GM23338 (cell line): ENCODE results near the gene ZNF438. TPM values are rescaled to one million over a fixed set of nuclear protein-coding genes. Genes with fewer than 3 reads are reported as not detected.

Experiments used
- ATAC-seq: fragments of 200-7000 bp; cut with Tn5 transposase; 3 replicates; pipeline ENCODE4 v1.9.1; 2020
- DNase-seq: peaks from one replicate; pipeline ENCODE4 v3.0.0-alpha.2; 2015; ENCODE audit warnings: low spot score
- H2AFZ ChIP-seq: fragments of 200-600 bp; sonication (generic); 2 replicates; pipeline ENCODE4 v1.8.0; 2016; ENCODE audit warnings: antibody characterized with exemption, mild to moderate bottlenecking, moderate library complexity
- H3F3A ChIP-seq: fragments of 200-600 bp; sonication (generic); replicated peaks from 2 replicates; pipeline ENCODE4 v1.8.0; 2017; ENCODE audit warnings: antibody characterized with exemption, mixed run types, low read depth
- H3K27ac ChIP-seq: fragments of 200-600 bp; sonication (generic); 2 replicates; pipeline ENCODE4 v1.6.1; 2016; ENCODE audit warnings: low read depth
- H3K27me3 ChIP-seq: fragments of 200-600 bp; sonication (generic); 2 replicates; pipeline ENCODE4 v1.8.0; 2016; ENCODE audit warnings: mild to moderate bottlenecking, mixed run types, moderate library complexity; ENCODE audit not compliant: insufficient read depth
- H3K36me3 ChIP-seq: fragments of 200-600 bp; sonication (generic); 2 replicates; pipeline ENCODE4 v1.8.0; 2016; ENCODE audit warnings: mild to moderate bottlenecking; ENCODE audit not compliant: insufficient read depth
- H3K4me1 ChIP-seq: fragments of 200-600 bp; sonication (generic); 2 replicates; pipeline ENCODE4 v1.8.0; 2016; ENCODE audit warnings: mild to moderate bottlenecking, moderate library complexity; ENCODE audit not compliant: insufficient read depth
- H3K4me2 ChIP-seq: fragments of 200-600 bp; sonication (generic); 2 replicates; pipeline ENCODE4 v1.7.1; 2017; ENCODE audit warnings: mixed run types
- H3K4me3 ChIP-seq: fragments of 200-600 bp; sonication (generic); 2 replicates; pipeline ENCODE4 v1.6.1; 2016; ENCODE audit warnings: mixed run types
- H3K79me2 ChIP-seq: fragments of 200-600 bp; sonication (generic); replicated peaks from 2 replicates; pipeline ENCODE4 v1.8.0; 2017; ENCODE audit warnings: mild to moderate bottlenecking; ENCODE audit not compliant: insufficient read depth
- H3K9me2 ChIP-seq: fragments of 200-600 bp; sonication (generic); 2 replicates; pipeline ENCODE4 v1.8.0; 2017; ENCODE audit not compliant: insufficient read depth
- H4K20me1 ChIP-seq: fragments of 200-600 bp; sonication (generic); replicated peaks from 2 replicates; pipeline ENCODE4 v1.8.0; 2017; ENCODE audit warnings: mild to moderate bottlenecking; ENCODE audit not compliant: insufficient read depth
- H3K27ac Mint-ChIP-seq: 2 replicates; pipeline ENCODE4 v1.8.0; 2020; ENCODE audit warnings: inconsistent platforms, mild to moderate bottlenecking, moderate library complexity, mixed read lengths
- H3K27me3 Mint-ChIP-seq: 3 replicates; pipeline ENCODE4 v1.8.0; 2022; ENCODE audit warnings: low read depth, mild to moderate bottlenecking, moderate library complexity, mixed read lengths, inconsistent platforms; ENCODE audit not compliant: insufficient read depth, poor library complexity
- H3K36me3 Mint-ChIP-seq: 3 replicates; pipeline ENCODE4 v1.8.0; 2021; ENCODE audit warnings: low read depth, mild to moderate bottlenecking, inconsistent platforms, moderate library complexity, mixed read lengths
- H3K4me1 Mint-ChIP-seq: 3 replicates; pipeline ENCODE4 v1.8.0; 2020; ENCODE audit warnings: mild to moderate bottlenecking, inconsistent platforms, mixed read lengths
- H3K4me3 Mint-ChIP-seq: 3 replicates; pipeline ENCODE4 v1.8.0; 2021; ENCODE audit warnings: moderate library complexity, mild to moderate bottlenecking, inconsistent platforms, mixed read lengths
- H3K9me3 Mint-ChIP-seq: 3 replicates; pipeline ENCODE4 v1.8.0; 2020; ENCODE audit warnings: moderate library complexity, mild to moderate bottlenecking, inconsistent platforms, mixed read lengths
- CREB1 ChIP-seq: fragments of 250-450 bp; sonication (Bioruptor Pico); IDR thresholded peaks from 2 replicates; pipeline ENCODE4 v1.5.0; 2020; ENCODE audit warnings: low read depth, mild to moderate bottlenecking, moderate library complexity
- CTCF ChIP-seq, 2 experiments: fragments of 200-600 bp in 1 of 2; sonication (generic) in 1 of 2; conservative IDR thresholded peaks; 2 replicates each; pipeline versions ENCODE4 v1.5.1 to v1.6.1; 2016 to 2017; ENCODE audit warnings: antibody characterized with exemption in 2 of 2, low read depth in 2 of 2, mild to moderate bottlenecking in 2 of 2, moderate library complexity in 1 of 2
- ETS1 ChIP-seq: IDR thresholded peaks from 2 replicates; pipeline ENCODE4 v1.6.1; 2016; ENCODE audit warnings: antibody characterized with exemption
- EZH2 ChIP-seq: fragments of 200-600 bp; sonication (generic); IDR thresholded peaks from one replicate; pipeline ENCODE4 v1.8.0; 2017; ENCODE audit warnings: antibody characterized with exemption, mild to moderate bottlenecking, low read depth; ENCODE audit not compliant: unreplicated experiment
- EZH2phosphoT487 ChIP-seq: fragments of 200-600 bp; sonication (generic); IDR thresholded peaks from one replicate; pipeline ENCODE4 v1.8.1; 2018; ENCODE audit warnings: antibody characterized with exemption; ENCODE audit not compliant: unreplicated experiment
- JUNB ChIP-seq: IDR thresholded peaks from one replicate; pipeline ENCODE4 v1.6.1; 2016; ENCODE audit warnings: antibody characterized with exemption; ENCODE audit not compliant: unreplicated experiment
- NANOG ChIP-seq: IDR thresholded peaks from 2 replicates; pipeline ENCODE4 v1.6.1; 2016; ENCODE audit warnings: antibody characterized with exemption, borderline replicate concordance
- POLR2AphosphoS5 ChIP-seq: IDR thresholded peaks from 2 replicates; pipeline ENCODE4 v1.6.1; 2016; ENCODE audit warnings: antibody characterized with exemption, low read depth
- REST ChIP-seq: IDR thresholded peaks from one replicate; pipeline ENCODE4 v1.6.1; 2018; ENCODE audit warnings: antibody characterized with exemption; ENCODE audit not compliant: unreplicated experiment
- STAT1 ChIP-seq: IDR thresholded peaks from one replicate; pipeline ENCODE4 v1.6.1; 2016; ENCODE audit warnings: antibody characterized with exemption; ENCODE audit not compliant: unreplicated experiment
- ZNF114 ChIP-seq: fragments of 250-450 bp; sonication (Bioruptor Pico); IDR thresholded peaks from 2 replicates; pipeline ENCODE4 v1.5.0; 2020; ENCODE audit warnings: mild to moderate bottlenecking, moderate library complexity
- ZNF331 ChIP-seq: fragments of 250-450 bp; sonication (Bioruptor Pico); IDR thresholded peaks from 2 replicates; pipeline ENCODE4 v1.5.0; 2020; ENCODE audit warnings: low read depth, mild to moderate bottlenecking, moderate library complexity
- ZNF462 ChIP-seq: fragments of 250-450 bp; sonication (Bioruptor Pico); IDR thresholded peaks from 2 replicates; pipeline ENCODE4 v1.5.0; 2020; ENCODE audit warnings: mild to moderate bottlenecking, moderate library complexity
- polyA plus RNA-seq: library from polyadenylated mRNA; unstranded; fragments of >200 nt; fragmentation: Nextera tagmentation; extraction: Ambion mirVana; gene quantifications from 2 replicates; pipeline ENCODE4 v1.2.1, GENCODE V29; 2016
- total RNA-seq: library from RNA; depleted of rRNA; stranded (reverse); fragments of >200 nt; shearing (Covaris generic); gene quantifications from 2 replicates; pipeline ENCODE4 v1.2.3, GENCODE V29; 2014

Gene ZNF438
- total and polyA plus RNA-seq, 2 experiments from 2014 or later, result 0.91 to 0.94 TPM

DNA sequence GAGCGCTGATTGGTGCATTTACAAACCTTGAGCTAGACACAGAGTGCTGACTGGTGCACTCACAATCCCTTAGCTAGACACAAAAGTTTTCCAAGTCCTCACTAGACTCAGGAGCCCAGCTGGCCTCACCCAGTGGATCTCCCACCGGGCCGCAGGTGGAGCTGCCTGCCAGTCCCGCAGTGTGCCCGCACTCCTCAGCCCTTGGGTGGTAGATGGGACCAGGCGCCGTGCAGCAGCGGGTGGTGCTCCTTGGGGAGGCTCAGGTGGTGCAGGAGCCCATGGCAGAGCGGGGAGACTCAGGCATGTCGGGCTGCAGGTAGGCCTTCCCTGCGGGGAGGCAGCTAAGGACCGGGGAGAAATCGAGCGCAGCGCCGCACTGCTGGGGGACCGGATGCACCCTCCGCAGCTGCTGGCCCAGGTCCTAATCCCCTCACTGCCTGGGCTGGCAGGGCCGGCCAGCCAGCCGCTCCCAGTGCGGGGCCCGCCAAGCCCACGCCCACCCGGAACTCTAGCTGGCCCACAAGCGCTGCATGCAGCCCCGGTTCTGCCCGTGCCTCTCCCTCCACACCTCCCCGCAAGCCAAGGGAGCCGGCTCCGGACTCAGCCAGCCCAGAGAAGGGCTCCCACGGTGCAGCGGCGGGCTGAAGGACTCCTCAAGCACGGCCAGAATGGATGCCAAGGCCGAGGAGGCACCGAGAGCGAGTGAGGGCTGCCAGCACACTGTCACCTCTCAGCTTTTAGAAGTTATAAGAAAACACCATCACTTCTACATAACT is 128.9 kb downstream of the ZNF438 start:
- no peak overlapping the region for H3K4me2 ChIP-seq
- no peak for ATAC-seq
- H3F3A ChIP-seq, result no peaks in the 10 kb centered on the region
- H3K27me3 ChIP-seq, result no peaks in the 10 kb centered on the region
- Mint-ChIP-seq H3K9me3 (peaks cover 41% of the 10 kb centered on the region), H3K4me1 (no peaks in the 10 kb centered on the region), H3K27me3 (no peaks in the 10 kb centered on the region), H3K36me3 (peaks cover 47% of the 10 kb centered on the region), H3K27ac (no peak overlapping the region), H3K4me3 (no peak overlapping the region)
- H3K4me1 ChIP-seq, result no peaks in the 10 kb centered on the region
- DNase-seq, result no peak
- H3K4me3 ChIP-seq, result no peak overlapping the region
- H3K27ac ChIP-seq, result no peak overlapping the region
- no peaks in the 10 kb centered on the region for H3K79me2 ChIP-seq
- H2AFZ ChIP-seq, result no peak overlapping the region
- no peaks in the 10 kb centered on the region for H3K9me2 ChIP-seq
- H4K20me1 ChIP-seq, result no peaks in the 10 kb centered on the region
- TF ChIP-seq ZNF462 (CRISPR knock-in tag) (no peak), STAT1 (no peak), NANOG (no peak), REST (no peak), CTCF (conservative IDR thresholded peaks at IDR 0.05; ENCODE audit: low read depth in 2 of 2) (no peak), ZNF331 (CRISPR knock-in tag) (no peak), EZH2 (no peak), JUNB (no peak), ZNF114 (CRISPR knock-in tag) (no peak), ETS1 (no peak), POLR2AphosphoS5 (no peak), EZH2phosphoT487 (no peak), CREB1 (CRISPR knock-in tag) (no peak)
- peaks cover 3% of the 10 kb centered on the region; the same call in 1 of the 2 replicates for H3K36me3 ChIP-seq
